Endothelial cell of umbilical vein (primary cell): Measurements from ENCODE around the gene AUTS2. TPM values are rescaled to one million over a fixed set of nuclear protein-coding genes. Genes with fewer than 3 reads are reported as not detected.

Experiments used
- BruUV-seq: library from RNA; stranded (reverse); fragments of 400-500 nt; replicated peaks from 2 replicates; lab custom pipeline; 2021; lab: Mats Ljungman, UMichigan
- CTCF ChIA-PET: fragments of 300-600, 350-600 bp; sonication (Branson Sonifier 250); formaldehyde crosslinking; loops from one replicate; lab custom pipeline; 2021; ENCODE audit warnings: antibody characterized with exemption, inconsistent platforms; lab: Charles Lee
- POLR2A ChIA-PET: fragments of 300-600, 350-600 bp; sonication (Branson Sonifier 250); formaldehyde crosslinking; loops from one replicate; lab custom pipeline; 2021; ENCODE audit warnings: antibody characterized with exemption, inconsistent platforms; lab: Charles Lee
- DNase-seq: peaks from one replicate; pipeline ENCODE4 v3.0.0-alpha.2; 2011; ENCODE audit warnings: low read depth, low spot score
- FAIRE-seq: peaks from 2 replicates; lab custom pipeline; 2011; peaks lifted over from hg19 to GRCh38; lab: Jason Lieb, UNC
- H2AFZ ChIP-seq: 2 replicates; pipeline ENCODE4 v1.6.0; 2012; ENCODE audit warnings: low read depth, low read length, control low read depth, inconsistent platforms
- H3K27ac ChIP-seq: 2 replicates; pipeline ENCODE4 v1.5.1; 2011; ENCODE audit warnings: low read depth, mild to moderate bottlenecking, control low read depth, low read length, moderate library complexity; ENCODE audit not compliant: insufficient read depth
- H3K27me3 ChIP-seq, 2 experiments: 2 replicates each; pipeline versions ENCODE4 v1.6.0 to v1.6.1; 2011; ENCODE audit warnings: low read length in 2 of 2, mixed read lengths in 1 of 2; ENCODE audit not compliant: control insufficient read depth in 2 of 2, insufficient read depth in 2 of 2
- H3K36me3 ChIP-seq, 2 experiments: 2 replicates in 1 of 2; 3 replicates in 1 of 2; pipeline ENCODE4 v1.5.1; 2011; ENCODE audit warnings: low read length in 2 of 2, mild to moderate bottlenecking in 1 of 2, moderate library complexity in 1 of 2; ENCODE audit not compliant: control insufficient read depth in 2 of 2, insufficient read depth in 2 of 2; ENCODE audit errors: extremely low read depth in 1 of 2
- H3K4me1 ChIP-seq: 3 replicates; pipeline ENCODE4 v1.5.1; 2011; ENCODE audit warnings: mild to moderate bottlenecking, low read length; ENCODE audit not compliant: control insufficient read depth, insufficient read depth; ENCODE audit errors: extremely low read depth
- H3K4me2 ChIP-seq: 2 replicates; pipeline ENCODE4 v1.6.1; 2011; ENCODE audit warnings: low read length, control low read depth, mixed read lengths; ENCODE audit not compliant: insufficient read depth
- H3K4me3 ChIP-seq, 3 experiments: fragments of 200-600 bp in 1 of 3; sonication (generic), shearing (Covaris generic) in 1 of 3; replicated peaks in 1 of 3; 2 replicates each; pipeline ENCODE4 v1.5.1; 2011 to 2016; ENCODE audit warnings: control low read depth in 3 of 3, low read length in 3 of 3, mild to moderate bottlenecking in 2 of 3, inconsistent platforms in 1 of 3, low read depth in 1 of 3, moderate library complexity in 1 of 3; ENCODE audit not compliant: insufficient read depth in 1 of 3
- H3K79me2 ChIP-seq: 2 replicates; pipeline ENCODE4 v1.6.0; 2012; ENCODE audit warnings: low read length, inconsistent platforms; ENCODE audit not compliant: control insufficient read depth, insufficient read depth
- H3K9ac ChIP-seq: replicated peaks from 2 replicates; pipeline ENCODE3; 2011; ENCODE audit warnings: low read length, control low read depth; ENCODE audit not compliant: insufficient read depth; ENCODE audit errors: extremely low read depth
- H3K9me1 ChIP-seq: replicated peaks from 3 replicates; pipeline ENCODE4 v1.6.0; 2011; ENCODE audit warnings: mild to moderate bottlenecking, low read length; ENCODE audit not compliant: control insufficient read depth, insufficient read depth; ENCODE audit errors: extremely low read depth
- H3K9me3 ChIP-seq: replicated peaks from 2 replicates; pipeline ENCODE4 v1.5.1; 2012; ENCODE audit warnings: low read length, inconsistent platforms; ENCODE audit not compliant: control insufficient read depth, insufficient read depth
- H4K20me1 ChIP-seq: replicated peaks from 2 replicates; pipeline ENCODE3; 2011; ENCODE audit warnings: mild to moderate bottlenecking, low read length; ENCODE audit not compliant: control insufficient read depth, insufficient read depth; ENCODE audit errors: extremely low read depth
- CTCF ChIP-seq, 2 donors: IDR thresholded peaks; 1 replicate in 1 of 2; 2 replicates in 1 of 2; pipeline ENCODE4 v1.5.1; 2011; ENCODE audit warnings: low read length in 2 of 2, mild to moderate bottlenecking in 2 of 2, moderate library complexity in 2 of 2, control low read depth in 1 of 2, inconsistent platforms in 1 of 2, low read depth in 1 of 2; ENCODE audit not compliant: insufficient read depth in 1 of 2; ENCODE audit errors: extremely low read depth in 1 of 2
- EZH2 ChIP-seq: IDR thresholded peaks from 2 replicates; pipeline ENCODE4 v1.6.1; 2012; ENCODE audit warnings: borderline replicate concordance, low read depth, mild to moderate bottlenecking, moderate library complexity, low read length, inconsistent platforms; ENCODE audit not compliant: severe bottlenecking
- FOS ChIP-seq: IDR thresholded peaks from 2 replicates; pipeline ENCODE4 v1.6.1; 2011; ENCODE audit warnings: mild to moderate bottlenecking, low read length, moderate library complexity, borderline replicate concordance; ENCODE audit not compliant: insufficient read depth
- GATA2 ChIP-seq: IDR thresholded peaks from 2 replicates; pipeline ENCODE4 v1.7.0; 2011; ENCODE audit warnings: low read depth, mild to moderate bottlenecking, moderate library complexity, mixed read lengths, low read length; ENCODE audit not compliant: insufficient read length, insufficient read depth
- JUN ChIP-seq: IDR thresholded peaks from 2 replicates; pipeline ENCODE4 v1.6.1; 2011; ENCODE audit warnings: borderline replicate concordance, low read depth; ENCODE audit not compliant: insufficient read length, insufficient read depth
- MAX ChIP-seq: IDR thresholded peaks from 2 replicates; pipeline ENCODE4 v1.6.1; 2011; ENCODE audit not compliant: insufficient read depth, insufficient read length
- MYC ChIP-seq: IDR thresholded peaks from one replicate; pipeline ENCODE4 v1.6.1; 2011; ENCODE audit warnings: mild to moderate bottlenecking, low read depth, low read length
- POLR2A ChIP-seq: IDR thresholded peaks from 2 replicates; pipeline ENCODE4 v1.6.1; 2012; ENCODE audit warnings: low read depth, mild to moderate bottlenecking, control low read depth, low read length
- POLR2AphosphoS5 ChIP-seq: IDR thresholded peaks from 2 replicates; pipeline ENCODE4 v1.6.1; 2012; ENCODE audit warnings: low read depth, mild to moderate bottlenecking, control low read depth, low read length, moderate library complexity; ENCODE audit not compliant: insufficient read depth
- dilution Hi-C: fragments of 300-500 bp; cut with MboI; formaldehyde crosslinking; loops from one replicate; pipeline ENCODE4 v1.15.0; 2019; ENCODE audit warnings: low sequenced_read_pairs; ENCODE audit not compliant: extremely low pct_ligation_motif_present
- intact Hi-C: fragments of 100-400 bp; cut with micrococcal nuclease; formaldehyde crosslinking; loops from one replicate; pipeline ENCODE4 v1.10.0; 2022
- polyA plus RNA-seq, 4 experiments: library from polyadenylated mRNA; depleted of rRNA in 3 of 4; stranded (reverse) in 3 of 4; unstranded in 1 of 4; fragments of >200 nt; gene quantifications; 2 replicates each; pipeline versions ENCODE4 v1.2.1 to v1.2.3, GENCODE V29; 2011 to 2012; ENCODE audit warnings: missing spikeins in 1 of 4
- total RNA-seq: library from RNA; stranded (reverse); gene quantifications from 2 replicates; pipeline ENCODE4 v1.2.3, GENCODE V29; 2021

The AUTS2 gene
- total and polyA plus RNA-seq, 2 donors (not counting 3 experiments of a cell fraction or from before 2014, with no cell fraction given) = 0.59 to 8.0 TPM

GRCh38 chr7:70015353-70015752 is 417.1 kb downstream of the AUTS2 start:
- no peak overlapping the region for H3K4me3 ChIP-seq
- H3K36me3 ChIP-seq = no peaks in the 10 kb centered on the region
- BruUV-seq = no TSS peak
- no peak overlapping the region for H3K9ac ChIP-seq
- H2AFZ ChIP-seq = no peak overlapping the region
- no peaks in the 10 kb centered on the region for H3K79me2 ChIP-seq
- no peaks in the 10 kb centered on the region for H3K27me3 ChIP-seq
- DNase-seq = no peak
- no peaks in the 10 kb centered on the region for H3K9me1 ChIP-seq
- no peaks in the 10 kb centered on the region for H3K4me1 ChIP-seq
- no peak overlapping the region for H3K27ac ChIP-seq
- intact Hi-C loops (no loop called here), dilution Hi-C loops (no loop called here)
- CTCF ChIA-PET = no interaction called here
- H4K20me1 ChIP-seq = no peaks in the 10 kb centered on the region
- POLR2A ChIA-PET = no interaction called here
- TF ChIP-seq CTCF (IDR thresholded peaks at IDR 0.05; ENCODE audit: extremely low read depth in 1 of 2, insufficient read depth in 1 of 2, low read depth in 1 of 2, low read length in 2 of 2) (no peak), FOS (no peak), POLR2AphosphoS5 (no peak), POLR2A (no peak), EZH2 (no peak), MYC (no peak), JUN (no peak), MAX (no peak), GATA2 (no peak)
- no peak for FAIRE-seq
- H3K9me3 ChIP-seq = no peaks in the 10 kb centered on the region
- H3K4me2 ChIP-seq = no peak overlapping the region
